Liver (tissue), 9 donors: Measurements from ENCODE around the gene HECTD1. TPM values are rescaled to one million over a fixed set of nuclear protein-coding genes. Genes with fewer than 3 reads are reported as not detected.

ENCODE experiments used
- DNase-seq: peaks from one replicate; pipeline ENCODE4 v3.0.0-alpha.2; 2017; ENCODE audit warnings: low spot score
- H3K27ac ChIP-seq, 2 donors: one replicate each; pipeline ENCODE4 v1.7.0; 2013; ENCODE audit warnings: inconsistent platforms in 2 of 2, low read length in 2 of 2, control low read depth in 1 of 2, low read depth in 1 of 2, mild to moderate bottlenecking in 1 of 2
- H3K27me3 ChIP-seq, 4 donors: one replicate each; pipeline versions ENCODE4 v1.6.1 to v1.7.0; 2013; ENCODE audit warnings: low read length in 3 of 4, inconsistent platforms in 1 of 4, mild to moderate bottlenecking in 1 of 4, moderate library complexity in 1 of 4; ENCODE audit not compliant: control insufficient read depth in 4 of 4, insufficient read depth in 4 of 4
- H3K36me3 ChIP-seq, 4 donors: one replicate each; pipeline versions ENCODE4 v1.6.1 to v1.7.0; 2013; ENCODE audit warnings: low read length in 3 of 4, mild to moderate bottlenecking in 3 of 4, low read depth in 1 of 4, moderate library complexity in 1 of 4; ENCODE audit not compliant: control insufficient read depth in 4 of 4, insufficient read depth in 3 of 4
- H3K4me1 ChIP-seq, 4 donors: one replicate each; pipeline versions ENCODE4 v1.6.1 to v1.7.0; 2013; ENCODE audit warnings: low read length in 3 of 4, mild to moderate bottlenecking in 3 of 4, moderate library complexity in 1 of 4; ENCODE audit not compliant: control insufficient read depth in 4 of 4, insufficient read depth in 4 of 4
- H3K4me3 ChIP-seq, 3 donors: one replicate each; pipeline versions ENCODE4 v1.6.1 to v1.7.0; 2013; ENCODE audit warnings: low read length in 3 of 3, control low read depth in 1 of 3, low read depth in 1 of 3, mild to moderate bottlenecking in 1 of 3
- H3K9ac ChIP-seq, 2 donors: one replicate each; pipeline ENCODE4 v1.7.0; 2013; ENCODE audit warnings: low read length in 2 of 2, mild to moderate bottlenecking in 2 of 2, moderate library complexity in 2 of 2, control low read depth in 1 of 2, low read depth in 1 of 2
- H3K9me3 ChIP-seq, 4 donors: one replicate each; pipeline versions ENCODE4 v1.6.1 to v1.7.0; 2013; ENCODE audit warnings: low read length in 3 of 4; ENCODE audit not compliant: control insufficient read depth in 4 of 4
- ATF3 ChIP-seq: IDR thresholded peaks from 2 replicates; pipeline ENCODE4 v1.6.1; 2016; ENCODE audit warnings: antibody characterized with exemption
- CTCF ChIP-seq: fragments of 150-350 bp; IDR thresholded peaks from 2 replicates; pipeline ENCODE4 v1.5.1; 2017; ENCODE audit warnings: improper control_type of control experiment, low read depth, low read length; ENCODE audit not compliant: missing input control
- EGR1 ChIP-seq, 2 donors: IDR thresholded peaks; 2 replicates each; pipeline ENCODE4 v1.6.1; 2016 to 2018; ENCODE audit warnings: antibody characterized with exemption in 2 of 2, low read depth in 2 of 2
- FOXA1 ChIP-seq: IDR thresholded peaks from 2 replicates; pipeline ENCODE4 v1.6.1; 2016; ENCODE audit warnings: antibody characterized with exemption
- FOXA2 ChIP-seq: IDR thresholded peaks from 2 replicates; pipeline ENCODE4 v1.6.1; 2016; ENCODE audit warnings: antibody characterized with exemption
- GABPA ChIP-seq, 2 donors: IDR thresholded peaks in 1 of 2; conservative IDR thresholded peaks in 1 of 2; 2 replicates each; pipeline ENCODE4 v1.6.1; 2016; ENCODE audit warnings: antibody characterized with exemption in 2 of 2, mild to moderate bottlenecking in 1 of 2, moderate library complexity in 1 of 2
- HNF4A ChIP-seq, 2 donors: conservative IDR thresholded peaks; 2 replicates each; pipeline ENCODE4 v1.6.1; 2016; ENCODE audit warnings: antibody characterized with exemption in 2 of 2, mild to moderate bottlenecking in 2 of 2
- HNF4G ChIP-seq: IDR thresholded peaks from 2 replicates; pipeline ENCODE4 v1.6.1; 2016; ENCODE audit warnings: antibody characterized with exemption
- JUND ChIP-seq, 2 donors: IDR thresholded peaks; 2 replicates each; pipeline ENCODE4 v1.6.1; 2016; ENCODE audit warnings: antibody characterized with exemption in 2 of 2
- MAX ChIP-seq: IDR thresholded peaks from 2 replicates; pipeline ENCODE4 v1.6.1; 2016; ENCODE audit warnings: antibody characterized with exemption
- NR2F2 ChIP-seq: IDR thresholded peaks from 2 replicates; pipeline ENCODE4 v1.6.1; 2016; ENCODE audit warnings: antibody characterized with exemption
- RAD21 ChIP-seq, 2 donors: IDR thresholded peaks; 2 replicates each; pipeline ENCODE4 v1.6.1; 2016; ENCODE audit warnings: antibody characterized with exemption in 2 of 2, mild to moderate bottlenecking in 2 of 2
- REST ChIP-seq: IDR thresholded peaks from 2 replicates; pipeline ENCODE4 v1.6.1; 2016; ENCODE audit warnings: antibody characterized with exemption, mild to moderate bottlenecking
- RXRA ChIP-seq, 2 donors: IDR thresholded peaks; 2 replicates each; pipeline ENCODE4 v1.6.1; 2017 to 2018; ENCODE audit warnings: antibody characterized with exemption in 2 of 2, mild to moderate bottlenecking in 1 of 2
- SP1 ChIP-seq: IDR thresholded peaks from 2 replicates; pipeline ENCODE4 v1.6.1; 2018; ENCODE audit warnings: antibody characterized with exemption, mild to moderate bottlenecking
- TAF1 ChIP-seq: conservative IDR thresholded peaks from 2 replicates; pipeline ENCODE4 v1.6.1; 2016; ENCODE audit warnings: antibody characterized with exemption, mild to moderate bottlenecking
- YY1 ChIP-seq: IDR thresholded peaks from 2 replicates; pipeline ENCODE4 v1.6.1; 2016; ENCODE audit warnings: antibody characterized with exemption, mild to moderate bottlenecking
- ZBTB33 ChIP-seq: IDR thresholded peaks from 2 replicates; pipeline ENCODE4 v1.6.1; 2016; ENCODE audit warnings: antibody characterized with exemption
- WGBS: extraction: QIAGEN DNeasy Blood & Tissue Kit; methylation state at CpG from one replicate; pipeline ENCODE4 v1.1.7; 2013; 5-methylcytosine and 5-hydroxymethylcytosine counted together
- polyA plus RNA-seq, 2 donors: library from polyadenylated mRNA; stranded (reverse) in 1 of 2; unstranded in 1 of 2; fragments of 200-250 nt in 1 of 2; fragments of >200 nt in 1 of 2; fragmentation: Nextera tagmentation in 1 of 2; extraction: Ambion mirVana in 1 of 2; gene quantifications; one replicate each; pipeline versions ENCODE4 v1.2.1 to v1.2.3, GENCODE V29; 2013 to 2015
- total RNA-seq, 2 donors: library from RNA; depleted of rRNA; stranded (reverse); fragments of >200 nt; gene quantifications; one replicate each; pipeline ENCODE4 v1.2.3, GENCODE V29; 2014
- donor health status: healthy.
- donor health status: healthy.
- donor health status: healthy.
- donor health status: healthy.
- donor health status: healthy.

HECTD1 gene
- total and polyA plus RNA-seq, 4 donors = 46.8 to 256 (median 118) TPM

GRCh38 chr14:31166271-31166561 lies 41.4 kb downstream of the HECTD1 start:
- Histone ChIP-seq H3K9ac (no peak overlapping the region), H3K4me3 (no peak overlapping the region), H3K27me3 (no peaks in the 10 kb centered on the region), H3K27ac (peak overlapping the region; percentile 61 to 62), H3K4me1 (peaks cover 14 to 29% (median 24%) of the 10 kb centered on the region in 4 donors), H3K36me3 (peaks cover 12 to 50% (median 38%) of the 10 kb centered on the region in 4 donors), H3K9me3 (no peaks in the 10 kb centered on the region)
- no peak for TF ChIP-seq ATF3
- no peak for TF ChIP-seq YY1
- no peak for TF ChIP-seq HNF4G
- TF ChIP-seq CTCF = no peak
- no peak for TF ChIP-seq ZBTB33
- no peak for TF ChIP-seq NR2F2
- no peak for TF ChIP-seq EGR1 (IDR thresholded peaks at IDR 0.05; ENCODE audit: low read depth in 2 of 2)
- TF ChIP-seq SP1 = no peak
- TF ChIP-seq MAX = no peak
- TF ChIP-seq REST = no peak
- no peak for TF ChIP-seq TAF1
- TF ChIP-seq HNF4A (conservative IDR thresholded peaks at IDR 0.05) = no peak
- no peak for TF ChIP-seq FOXA1
- TF ChIP-seq RXRA (IDR thresholded peaks at IDR 0.05) = no peak
- 88% methylated on average over 3 of the region's 3 CpGs for WGBS
- no peak for DNase-seq

- H3K9ac ChIP-seq = peak overlapping the region; percentile 8 to 13
- TF ChIP-seq REST (no peak), HNF4G (no peak), FOXA2 (peak; percentile 65), RAD21 (IDR thresholded peaks at IDR 0.05) (peak; percentile 13 to 16), CTCF (no peak), YY1 (no peak), NR2F2 (no peak), RXRA (IDR thresholded peaks at IDR 0.05) (peak in 1 of 2 donors; percentile 15), JUND (IDR thresholded peaks at IDR 0.05) (no peak), FOXA1 (peak; percentile 22), GABPA (IDR thresholded peaks at IDR 0.05 in 1 of 2, conservative IDR thresholded peaks at IDR 0.05 in 1 of 2) (no peak)
- no peak for DNase-seq
- H3K27ac ChIP-seq = peak overlapping the region; percentile 50 to 76
- peaks cover 14 to 29% (median 24%) of the 10 kb centered on the region in 4 donors for H3K4me1 ChIP-seq
- H3K4me3 ChIP-seq = no peak overlapping the region
- no peaks in the 10 kb centered on the region for H3K9me3 ChIP-seq
- H3K27me3 ChIP-seq = no peaks in the 10 kb centered on the region
- WGBS = 30% methylated on average over 4 of the region's 4 CpGs
- peaks cover 19 to 51% (median 35%) of the 10 kb centered on the region in 4 donors for H3K36me3 ChIP-seq
These were observed 43.5 kb downstream of the HECTD1 start for GRCh38 chr14:31164115-31164514.
